IMR-90 (cell line): ENCODE data around the gene POTEM. TPM values are rescaled to one million over a fixed set of nuclear protein-coding genes. Genes with fewer than 3 reads are reported as not detected.

ENCODE experiments used
- microRNA-seq, 2 experiments: library from miRNA; stranded (forward) in 1 of 2; unstranded in 1 of 2; fragments of 10-50 nt in 1 of 2; fragments of <30 nt in 1 of 2; gene quantifications in 1 of 2; microRNA quantifications in 1 of 2; one replicate each; pipeline versions ENCODE3 to v1.1.0; 2013 to 2020; ENCODE audit not compliant: insufficient read depth in 1 of 2, insufficient read length in 1 of 2, unreplicated experiment in 1 of 2
- polyA plus RNA-seq, 3 experiments: library from polyadenylated mRNA; depleted of rRNA; stranded (reverse); fragments of >200 nt; gene quantifications; 2 replicates each; pipeline ENCODE4 v1.2.3, GENCODE V29; 2012; ENCODE audit warnings: low replicate concordance in 1 of 3
- small RNA-seq, 5 experiments: library from RNA; depleted of rRNA; stranded (forward); fragments of <200 nt; gene quantifications; one replicate each; pipeline ENCODE3, GENCODE V24; 2012
- total RNA-seq: library from RNA; depleted of rRNA; stranded (reverse); fragments of >200 nt; gene quantifications from 2 replicates; pipeline ENCODE4 v1.2.3, GENCODE V29; 2012

Gene POTEM
- total and polyA plus RNA-seq, 2 of the 4 experiments (the other 2 are of a cell fraction), result not detected

Small RNA genes within 50 kb of the gene (microRNA-seq; reads per million reads assigned to microRNA genes)
- gene RNU6-1239P (ENCODE audit: insufficient read depth, insufficient read length), result not detected

Small RNA genes within 50 kb of the gene (small RNA-seq; reads per million reads assigned to genes)
- gene RNU6-1239P, result 0 reads per million in 5 experiments
